Skeletal muscle satellite cell (primary cell): ENCODE data around the gene CELSR2.

Experiments
- H3K27me3 ChIP-seq: 2 replicates; pipeline ENCODE4 v1.7.0; 2013; ENCODE audit warnings: low read length; ENCODE audit not compliant: control insufficient read depth, insufficient read depth
- H3K36me3 ChIP-seq: 2 replicates; pipeline ENCODE4 v1.7.0; 2013; ENCODE audit warnings: mild to moderate bottlenecking, control low read depth, low read length; ENCODE audit not compliant: insufficient read depth
- H3K4me1 ChIP-seq: 2 replicates; pipeline ENCODE4 v1.7.0; 2013; ENCODE audit warnings: low read length; ENCODE audit not compliant: control insufficient read depth, insufficient read depth
- H3K4me2 ChIP-seq: 2 replicates; pipeline ENCODE4 v1.7.0; 2013; ENCODE audit warnings: mild to moderate bottlenecking, low read length
- H3K4me3 ChIP-seq: 2 replicates; pipeline ENCODE4 v1.7.0; 2013; ENCODE audit warnings: low read length
- H3K9ac ChIP-seq: 2 replicates; pipeline ENCODE4 v1.7.0; 2013; ENCODE audit warnings: mild to moderate bottlenecking, low read depth, low read length, moderate library complexity
- H3K9me3 ChIP-seq: replicated peaks from 2 replicates; pipeline ENCODE4 v1.7.0; 2013; ENCODE audit warnings: mild to moderate bottlenecking, control low read depth, low read length

CELSR2 gene

GRCh38 chr1:109235137-109235536, 14.2 kb upstream of the CELSR2 start:
- Histone ChIP-seq H3K4me3 (no peak overlapping the region), H3K36me3 (peaks cover 88% of the 10 kb centered on the region), H3K4me2 (no peak overlapping the region), H3K27me3 (no peaks in the 10 kb centered on the region), H3K4me1 (peaks cover 7% of the 10 kb centered on the region), H3K9ac (no peak overlapping the region), H3K9me3 (no peaks in the 10 kb centered on the region)

- Histone ChIP-seq H3K36me3 (peaks cover 67% of the 10 kb centered on the region), H3K4me1 (peaks cover 19% of the 10 kb centered on the region), H3K9me3 (no peaks in the 10 kb centered on the region), H3K4me3 (no peak overlapping the region), H3K27me3 (no peaks in the 10 kb centered on the region), H3K9ac (no peak overlapping the region), H3K4me2 (no peak overlapping the region)
These were observed 11.8 kb upstream of the CELSR2 start for GRCh38 chr1:109237512-109237911.

- peaks cover 20% of the 10 kb centered on the region for H3K4me1 ChIP-seq
- no peaks in the 10 kb centered on the region for H3K27me3 ChIP-seq
- peaks cover 59% of the 10 kb centered on the region for H3K36me3 ChIP-seq
- no peak overlapping the region for H3K9ac ChIP-seq
- H3K4me3 ChIP-seq = no peak overlapping the region
- H3K4me2 ChIP-seq = no peak overlapping the region
- no peaks in the 10 kb centered on the region for H3K9me3 ChIP-seq
These were observed 11.0 kb upstream of the CELSR2 start for GRCh38 chr1:109238382-109238781.

- H3K4me1 ChIP-seq = peaks cover 20% of the 10 kb centered on the region
- no peak overlapping the region for H3K9ac ChIP-seq
- no peak overlapping the region for H3K4me2 ChIP-seq
- H3K27me3 ChIP-seq = no peaks in the 10 kb centered on the region
- peaks cover 59% of the 10 kb centered on the region for H3K36me3 ChIP-seq
- H3K9me3 ChIP-seq = no peaks in the 10 kb centered on the region
- no peak overlapping the region for H3K4me3 ChIP-seq
These were observed 10.3 kb upstream of the CELSR2 start for GRCh38 chr1:109239047-109239408.

- Histone ChIP-seq H3K9me3 (no peaks in the 10 kb centered on the region), H3K4me2 (no peak overlapping the region), H3K27me3 (no peaks in the 10 kb centered on the region), H3K9ac (no peak overlapping the region), H3K36me3 (peaks cover 53% of the 10 kb centered on the region), H3K4me3 (no peak overlapping the region), H3K4me1 (peaks cover 20% of the 10 kb centered on the region)
These were observed 9.8 kb upstream of the CELSR2 start for GRCh38 chr1:109239409-109240068.

GRCh38 chr1:109240158-109241152, 8.9 kb upstream of the CELSR2 start:
- Histone ChIP-seq H3K4me1 (peaks cover 20% of the 10 kb centered on the region), H3K27me3 (no peaks in the 10 kb centered on the region), H3K36me3 (peaks cover 44% of the 10 kb centered on the region), H3K9me3 (no peaks in the 10 kb centered on the region), H3K4me3 (no peak overlapping the region), H3K9ac (peak overlapping the region; percentile 29), H3K4me2 (peak overlapping the region; percentile 62)

GRCh38 chr1:109241344-109241743, 8.0 kb upstream of the CELSR2 start:
- Histone ChIP-seq H3K27me3 (no peaks in the 10 kb centered on the region), H3K4me2 (no peak overlapping the region), H3K9me3 (no peaks in the 10 kb centered on the region), H3K9ac (no peak overlapping the region), H3K36me3 (peaks cover 35% of the 10 kb centered on the region), H3K4me1 (peaks cover 20% of the 10 kb centered on the region), H3K4me3 (no peak overlapping the region)

GRCh38 chr1:109241841-109242345, 7.4 kb upstream of the CELSR2 start:
- no peak overlapping the region for H3K4me3 ChIP-seq
- H3K9ac ChIP-seq = no peak overlapping the region
- no peaks in the 10 kb centered on the region for H3K27me3 ChIP-seq
- no peak overlapping the region for H3K4me2 ChIP-seq
- no peaks in the 10 kb centered on the region for H3K9me3 ChIP-seq
- H3K36me3 ChIP-seq = peaks cover 30% of the 10 kb centered on the region
- peaks cover 20% of the 10 kb centered on the region for H3K4me1 ChIP-seq

- Histone ChIP-seq H3K27me3 (no peaks in the 10 kb centered on the region), H3K9me3 (no peaks in the 10 kb centered on the region), H3K4me2 (peak overlapping the region; percentile 19), H3K4me3 (no peak overlapping the region), H3K9ac (no peak overlapping the region), H3K4me1 (peaks cover 20% of the 10 kb centered on the region), H3K36me3 (peaks cover 25% of the 10 kb centered on the region)
These were observed 7.0 kb upstream of the CELSR2 start for GRCh38 chr1:109242387-109242786.

GRCh38 chr1:109243221-109243620, 6.1 kb upstream of the CELSR2 start:
- Histone ChIP-seq H3K4me1 (peaks cover 20% of the 10 kb centered on the region), H3K9ac (no peak overlapping the region), H3K27me3 (no peaks in the 10 kb centered on the region), H3K4me2 (no peak overlapping the region), H3K4me3 (no peak overlapping the region), H3K9me3 (no peaks in the 10 kb centered on the region), H3K36me3 (peaks cover 17% of the 10 kb centered on the region)

GRCh38 chr1:109243860-109244552, 5.3 kb upstream of the CELSR2 start:
- H3K9me3 ChIP-seq = no peaks in the 10 kb centered on the region

More at GRCh38 chr1:109243860-109244552, 5.3 kb upstream of the CELSR2 start:
- no peaks in the 10 kb centered on the region for H3K27me3 ChIP-seq
- H3K36me3 ChIP-seq = peaks cover 9% of the 10 kb centered on the region
- peaks cover 22% of the 10 kb centered on the region for H3K4me1 ChIP-seq
- H3K4me2 ChIP-seq = no peak overlapping the region
- H3K4me3 ChIP-seq = no peak overlapping the region
- H3K9ac ChIP-seq = no peak overlapping the region
